Measurements from ENCODE around the gene P2RY2. TPM values are rescaled to one million over a fixed set of nuclear protein-coding genes. Genes with fewer than 3 reads are reported as not detected.
A peak's percentile ranks its signal among the peaks of the same experiment; 100 is the strongest.

The P2RY2 gene
- total and polyA plus RNA-seq, 10 of the 15 experiments (the other 5 are each of a cell fraction or from before 2014, with no cell fraction given): 0.03 to 0.23 (median 0.17) TPM; not detected in 7

- BruUV-seq (replicated peaks): no TSS peak
- peak overlapping the region; percentile 71 for H3K4me2 ChIP-seq (ENCODE audit: control insufficient read depth, insufficient read depth)
- no peaks in the 10 kb centered on the region for H3K79me2 ChIP-seq (ENCODE audit: control insufficient read depth, insufficient read depth, low read length)
- ChIA-PET CTCF (interaction anchor here (0.8 to 8.3 kb wide), 14 partner anchors 10 to 517 kb away, joined by 3 to 96 read pairs (median 3); no protein-coding TSS in a partner anchor), RAD21 (ENCODE audit: unreplicated experiment) (interaction anchor here (0.6 to 9.3 kb wide), 9 partner anchors 9 to 574 kb away, joined by 3 to 115 read pairs (median 6); no protein-coding TSS in a partner anchor), SMC1A (ENCODE audit: uncharacterized antibody, unreplicated experiment) (interaction anchor here (1.3 to 11.9 kb wide), 7 partner anchors 9 to 425 kb away, joined by 3 to 188 read pairs (median 4); no protein-coding TSS in a partner anchor), POLR2A (interaction anchor here (1.0 kb wide), 1 partner anchor 427 kb away, joined by 3 read pairs; no protein-coding TSS in a partner anchor)
- H3K9ac ChIP-seq (ENCODE audit: control insufficient read depth, insufficient read depth, low read length): peak overlapping the region; percentile 46; the same call in 1 of the 2 replicates
- ATAC-seq (peak; percentile 97), FAIRE-seq (peak; percentile 61), DNase-seq (ENCODE audit: low read depth, low spot score) (peak; percentile 48)
- WGBS (ENCODE audit: insufficient coverage, insufficient replicate concordance, low lambda C conversion rate, missing lambda C conversion rate): 9% methylated on average over 12 of the region's 12 CpGs
- H3K4me3 ChIP-seq: no peak overlapping the region
- intact Hi-C loops (cut with micrococcal nuclease; ENCODE audit: unreplicated experiment) (loop anchor here (1.0 kb wide), 3 partner anchors 47 to 93 kb away; no protein-coding TSS in a partner anchor), in situ Hi-C loops (cut with MboI) (loop anchor here (5.0 kb wide), 1 partner anchor 415 kb away; no protein-coding TSS in a partner anchor)
- H3K9me3 ChIP-seq (replicated peaks; ENCODE audit: control insufficient read depth, insufficient read depth, low read length): no peaks in the 10 kb centered on the region
- peaks cover 18% of the 10 kb centered on the region for H3K4me1 ChIP-seq (ENCODE audit: control insufficient read depth, insufficient read depth, low read length)
- no peaks in the 10 kb centered on the region for H4K20me1 ChIP-seq (ENCODE audit: control insufficient read depth, insufficient read depth)
- peak overlapping the region; percentile 87 for H2AFZ ChIP-seq (ENCODE audit: control insufficient read depth, low read depth, low read length)
- peak overlapping the region; percentile 46 for H3K27ac ChIP-seq (ENCODE audit: control insufficient read depth, insufficient read depth)
- no peaks in the 10 kb centered on the region for H3K27me3 ChIP-seq (replicated peaks in 1 of 2; ENCODE audit: control insufficient read depth in 2 of 2, insufficient read depth in 2 of 2, low read length in 1 of 2)
- no peaks in the 10 kb centered on the region for H3K36me3 ChIP-seq (ENCODE audit: control insufficient read depth in 2 of 2, insufficient read depth in 2 of 2, low read length in 1 of 2)
- TF ChIP-seq POLR2A (IDR thresholded peaks at IDR 0.05; ENCODE audit: low read depth, low read length): peak; percentile 53
- TF ChIP-seq RAD21 (IDR thresholded peaks at IDR 0.05; ENCODE audit: insufficient read depth, low read depth, low read length): peak; percentile 89
- TF ChIP-seq NBN (IDR thresholded peaks at IDR 0.05): peak; percentile 59; the same call in 1 of the 2 replicates
- TF ChIP-seq CEBPZ (IDR thresholded peaks at IDR 0.05; ENCODE audit: low read depth, low read length): no peak
- 0 out of 2 replicates have a peak, but pooled peaks have one; percentile 23 for TF ChIP-seq TAF1 (IDR thresholded peaks at IDR 0.05; ENCODE audit: borderline replicate concordance, low read depth, low read length)
- no peak for TF ChIP-seq PKNOX1 (IDR thresholded peaks at IDR 0.05)
- no peak for TF ChIP-seq TCF3 (IDR thresholded peaks at IDR 0.05; ENCODE audit: borderline replicate concordance, insufficient read depth, low read depth, low read length)
- TF ChIP-seq IRF4 (IDR thresholded peaks at IDR 0.05; ENCODE audit: low read depth, low read length): no peak
- no peak for TF ChIP-seq POLR2AphosphoS2 (IDR thresholded peaks at IDR 0.05; ENCODE audit: low read depth, low read length)
- no peak for TF ChIP-seq ZBTB40 (IDR thresholded peaks at IDR 0.05; ENCODE audit: borderline replicate concordance)
- TF ChIP-seq ZNF207 (IDR thresholded peaks at IDR 0.05; ENCODE audit: borderline replicate concordance): 0 out of 2 replicates have a peak, but pooled peaks have one; percentile 26
- no peak for TF ChIP-seq HDAC2 (IDR thresholded peaks at IDR 0.05)
- TF ChIP-seq JUND (IDR thresholded peaks at IDR 0.05; ENCODE audit: low read depth, low read length): no peak
- no peak for TF ChIP-seq PAX8 (IDR thresholded peaks at IDR 0.05)
- no peak for TF ChIP-seq NRF1 (conservative IDR thresholded peaks at IDR 0.05; ENCODE audit: low read depth, low read length)
These were observed 24.4 kb downstream of the P2RY2 start for GRCh38 chr11:73242251-73243092.

Data from GM12878 (cell line).